ENCODE data around the gene TESK2. TPM values are rescaled to one million over a fixed set of nuclear protein-coding genes. Genes with fewer than 3 reads are reported as not detected.

The TESK2 gene
- total and polyA plus RNA-seq, 2 of the 13 experiments (the other 11 are each of a cell fraction or from before 2014, with no cell fraction given), result 5.5 to 9.6 TPM

GRCh38 chr1:45507893-45508292 is 16.9 kb upstream of the TESK2 start (continued):
- TF ChIP-seq SP140L (CRISPR knock-in tag; IDR thresholded peaks at IDR 0.05; ENCODE audit: borderline replicate concordance), result no peak
- TF ChIP-seq PRPF4 (IDR thresholded peaks at IDR 0.05; ENCODE audit: low read depth, low read length, poor library complexity, severe bottlenecking), result no peak
- 0 out of 2 replicates have a peak, but pooled peaks have one; percentile 35 for TF ChIP-seq ZNF607 (CRISPR knock-in tag; IDR thresholded peaks at IDR 0.05; ENCODE audit: borderline replicate concordance)
- no peak for TF ChIP-seq TOE1 (CRISPR knock-in tag; IDR thresholded peaks at IDR 0.05)
- no peak for TF ChIP-seq ZNF691 (CRISPR knock-in tag; IDR thresholded peaks at IDR 0.05; ENCODE audit: borderline replicate concordance, low read depth)
- TF ChIP-seq, protein P1, sequence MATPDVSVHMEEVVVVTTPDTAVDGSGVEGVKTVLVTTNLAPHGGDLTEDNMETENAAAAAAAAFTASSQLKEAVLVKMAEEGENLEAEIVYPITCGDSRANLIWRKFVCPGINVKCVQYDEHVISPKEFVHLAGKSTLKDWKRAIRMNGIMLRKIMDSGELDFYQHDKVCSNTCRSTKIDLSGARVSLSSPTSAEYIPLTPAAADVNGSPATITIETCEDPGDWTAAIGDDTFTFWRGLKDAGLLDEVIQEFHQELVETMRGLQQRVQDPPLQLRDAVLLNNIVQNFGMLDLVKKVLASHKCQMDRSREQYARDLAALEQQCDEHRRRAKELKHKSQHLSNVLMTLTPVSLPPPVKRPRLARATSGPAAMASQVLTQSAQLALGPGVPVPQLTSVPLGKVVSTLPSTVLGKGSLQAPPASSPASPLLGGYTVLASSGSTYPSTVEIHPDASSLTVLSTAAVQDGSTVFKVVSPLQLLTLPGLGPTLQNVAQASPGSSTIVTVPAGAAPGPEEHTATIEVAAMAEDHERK (CRISPR knock-in tag; IDR thresholded peaks at IDR 0.05; ENCODE audit: low read depth), result no peak
- peak; percentile 15; the same call in 1 of the 2 replicates for TF ChIP-seq RXRA (CRISPR knock-in tag; IDR thresholded peaks at IDR 0.05)
- TF ChIP-seq SAP130 (CRISPR knock-in tag; IDR thresholded peaks at IDR 0.05; ENCODE audit: low read depth), result peak; percentile 42; the same call in 1 of the 2 replicates
- no peak for TF ChIP-seq ZSCAN21 (CRISPR knock-in tag; IDR thresholded peaks at IDR 0.05; ENCODE audit: borderline replicate concordance)
- TF ChIP-seq ZZZ3 (CRISPR knock-in tag; IDR thresholded peaks at IDR 0.05; ENCODE audit: borderline replicate concordance), result no peak
- no peak for TF ChIP-seq ZNF276 (CRISPR knock-in tag; IDR thresholded peaks at IDR 0.05; ENCODE audit: low read depth)
- no peak for TF ChIP-seq ZNF17 (CRISPR knock-in tag; IDR thresholded peaks at IDR 0.05)
- no peak for TF ChIP-seq ZNF781 (CRISPR knock-in tag; IDR thresholded peaks at IDR 0.05; ENCODE audit: borderline replicate concordance, not compliant biosample characterization)
- TF ChIP-seq, protein P2, sequence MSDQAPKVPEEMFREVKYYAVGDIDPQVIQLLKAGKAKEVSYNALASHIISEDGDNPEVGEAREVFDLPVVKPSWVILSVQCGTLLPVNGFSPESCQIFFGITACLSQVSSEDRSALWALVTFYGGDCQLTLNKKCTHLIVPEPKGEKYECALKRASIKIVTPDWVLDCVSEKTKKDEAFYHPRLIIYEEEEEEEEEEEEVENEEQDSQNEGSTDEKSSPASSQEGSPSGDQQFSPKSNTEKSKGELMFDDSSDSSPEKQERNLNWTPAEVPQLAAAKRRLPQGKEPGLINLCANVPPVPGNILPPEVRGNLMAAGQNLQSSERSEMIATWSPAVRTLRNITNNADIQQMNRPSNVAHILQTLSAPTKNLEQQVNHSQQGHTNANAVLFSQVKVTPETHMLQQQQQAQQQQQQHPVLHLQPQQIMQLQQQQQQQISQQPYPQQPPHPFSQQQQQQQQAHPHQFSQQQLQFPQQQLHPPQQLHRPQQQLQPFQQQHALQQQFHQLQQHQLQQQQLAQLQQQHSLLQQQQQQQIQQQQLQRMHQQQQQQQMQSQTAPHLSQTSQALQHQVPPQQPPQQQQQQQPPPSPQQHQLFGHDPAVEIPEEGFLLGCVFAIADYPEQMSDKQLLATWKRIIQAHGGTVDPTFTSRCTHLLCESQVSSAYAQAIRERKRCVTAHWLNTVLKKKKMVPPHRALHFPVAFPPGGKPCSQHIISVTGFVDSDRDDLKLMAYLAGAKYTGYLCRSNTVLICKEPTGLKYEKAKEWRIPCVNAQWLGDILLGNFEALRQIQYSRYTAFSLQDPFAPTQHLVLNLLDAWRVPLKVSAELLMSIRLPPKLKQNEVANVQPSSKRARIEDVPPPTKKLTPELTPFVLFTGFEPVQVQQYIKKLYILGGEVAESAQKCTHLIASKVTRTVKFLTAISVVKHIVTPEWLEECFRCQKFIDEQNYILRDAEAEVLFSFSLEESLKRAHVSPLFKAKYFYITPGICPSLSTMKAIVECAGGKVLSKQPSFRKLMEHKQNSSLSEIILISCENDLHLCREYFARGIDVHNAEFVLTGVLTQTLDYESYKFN (CRISPR knock-in tag; conservative IDR thresholded peaks at IDR 0.05), result peak; percentile 35
- peak; percentile 51; the same call in 1 of the 2 replicates for TF ChIP-seq RXRB (CRISPR knock-in tag; IDR thresholded peaks at IDR 0.05; ENCODE audit: borderline replicate concordance)
- peak; percentile 30; the same call in 1 of the 2 replicates for TF ChIP-seq BCL6 (CRISPR knock-in tag; IDR thresholded peaks at IDR 0.05)
- 0 out of 2 replicates have a peak, but pooled peaks have one; percentile 24 for TF ChIP-seq SP5 (CRISPR knock-in tag; IDR thresholded peaks at IDR 0.05; ENCODE audit: borderline replicate concordance, low read depth)
- TF ChIP-seq, protein P3, sequence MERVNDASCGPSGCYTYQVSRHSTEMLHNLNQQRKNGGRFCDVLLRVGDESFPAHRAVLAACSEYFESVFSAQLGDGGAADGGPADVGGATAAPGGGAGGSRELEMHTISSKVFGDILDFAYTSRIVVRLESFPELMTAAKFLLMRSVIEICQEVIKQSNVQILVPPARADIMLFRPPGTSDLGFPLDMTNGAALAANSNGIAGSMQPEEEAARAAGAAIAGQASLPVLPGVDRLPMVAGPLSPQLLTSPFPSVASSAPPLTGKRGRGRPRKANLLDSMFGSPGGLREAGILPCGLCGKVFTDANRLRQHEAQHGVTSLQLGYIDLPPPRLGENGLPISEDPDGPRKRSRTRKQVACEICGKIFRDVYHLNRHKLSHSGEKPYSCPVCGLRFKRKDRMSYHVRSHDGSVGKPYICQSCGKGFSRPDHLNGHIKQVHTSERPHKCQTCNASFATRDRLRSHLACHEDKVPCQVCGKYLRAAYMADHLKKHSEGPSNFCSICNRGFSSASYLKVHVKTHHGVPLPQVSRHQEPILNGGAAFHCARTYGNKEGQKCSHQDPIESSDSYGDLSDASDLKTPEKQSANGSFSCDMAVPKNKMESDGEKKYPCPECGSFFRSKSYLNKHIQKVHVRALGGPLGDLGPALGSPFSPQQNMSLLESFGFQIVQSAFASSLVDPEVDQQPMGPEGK (CRISPR knock-in tag; IDR thresholded peaks at IDR 0.05), result 0 out of 2 replicates have a peak, but pooled peaks have one; percentile 3
- peak; percentile 34; the same call in 1 of the 2 replicates for TF ChIP-seq TBX3 (IDR thresholded peaks at IDR 0.05; ENCODE audit: borderline replicate concordance)
- no peak for TF ChIP-seq ZNF138 (CRISPR knock-in tag; IDR thresholded peaks at IDR 0.05; ENCODE audit: low read depth)
